ENCODE results near the gene NSG1.

Gene NSG1

DNA sequence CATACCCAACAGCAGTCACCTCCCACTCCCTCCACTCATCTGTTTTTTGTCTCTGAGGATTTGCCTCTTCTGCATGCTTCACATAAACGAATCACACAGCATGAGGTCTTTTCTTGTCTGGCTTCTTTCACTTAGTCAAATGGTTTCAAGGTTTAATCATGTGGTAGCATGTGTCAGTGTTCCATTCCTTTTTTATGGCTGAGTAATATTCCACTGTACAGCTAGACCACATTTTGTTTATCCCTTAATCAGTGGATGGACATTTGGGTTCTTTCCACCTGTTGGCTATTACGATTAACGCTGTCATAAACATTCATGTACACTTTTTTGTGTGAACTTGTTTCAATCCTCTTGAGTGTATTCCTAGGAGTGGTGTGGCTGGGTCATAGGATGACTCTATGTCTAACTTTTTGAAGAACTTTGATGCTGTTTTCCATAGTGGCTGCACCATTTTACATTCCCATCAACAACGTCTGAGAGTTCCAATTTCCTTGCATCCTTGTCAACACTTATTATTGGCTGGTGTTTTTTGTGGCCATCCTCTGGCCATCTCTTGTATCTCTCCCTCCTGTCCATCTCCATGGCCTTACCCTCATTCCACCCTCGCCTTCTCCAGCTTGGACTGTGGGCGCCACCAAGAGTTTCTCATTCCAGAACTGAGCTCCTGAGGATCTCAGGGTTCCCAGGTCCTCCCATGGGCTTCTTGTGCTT, 12.4 kb upstream of the NSG1 start:
- DNase-seq: no peak

DNA sequence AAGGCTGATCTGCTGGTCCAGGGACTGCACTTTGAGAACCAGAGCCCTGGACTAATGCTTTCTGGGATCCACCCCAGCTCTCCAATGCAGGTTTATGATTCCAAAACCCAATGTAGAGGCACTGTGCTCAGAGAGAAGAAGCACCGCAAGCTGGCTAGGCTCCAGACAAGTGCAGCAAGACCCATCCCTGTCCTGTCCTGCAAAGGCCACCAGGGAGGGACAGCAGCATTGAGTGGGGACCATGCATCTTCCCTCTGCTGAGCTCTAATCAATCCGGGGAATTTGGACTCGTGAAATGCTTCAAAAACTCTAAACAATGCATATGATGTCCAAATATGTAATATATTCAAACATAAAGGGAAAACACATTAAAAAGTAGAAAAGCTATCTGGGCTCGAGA, 10.8 kb upstream of the NSG1 start:
- no peak for DNase-seq

DNA sequence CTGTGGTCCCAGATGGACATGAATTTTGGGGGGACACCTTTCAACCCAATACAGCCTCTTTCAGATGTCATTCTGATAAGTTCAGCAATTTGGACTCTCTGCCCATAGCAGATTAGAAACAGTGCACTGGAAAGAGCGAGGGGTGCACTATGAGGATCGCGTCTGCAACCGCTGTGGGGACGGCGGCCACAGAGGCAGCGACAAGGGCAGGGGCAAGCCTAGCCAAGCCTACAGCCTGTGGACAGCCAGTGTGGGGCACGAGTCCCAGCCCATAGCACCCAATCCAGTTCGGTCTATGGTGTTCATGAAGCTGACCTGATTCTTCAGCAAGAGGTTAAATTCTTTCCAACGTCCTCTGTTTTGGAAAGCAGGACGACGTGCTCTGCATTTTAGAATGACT, 9.7 kb upstream of the NSG1 start:
- DNase-seq: no peak

DNA sequence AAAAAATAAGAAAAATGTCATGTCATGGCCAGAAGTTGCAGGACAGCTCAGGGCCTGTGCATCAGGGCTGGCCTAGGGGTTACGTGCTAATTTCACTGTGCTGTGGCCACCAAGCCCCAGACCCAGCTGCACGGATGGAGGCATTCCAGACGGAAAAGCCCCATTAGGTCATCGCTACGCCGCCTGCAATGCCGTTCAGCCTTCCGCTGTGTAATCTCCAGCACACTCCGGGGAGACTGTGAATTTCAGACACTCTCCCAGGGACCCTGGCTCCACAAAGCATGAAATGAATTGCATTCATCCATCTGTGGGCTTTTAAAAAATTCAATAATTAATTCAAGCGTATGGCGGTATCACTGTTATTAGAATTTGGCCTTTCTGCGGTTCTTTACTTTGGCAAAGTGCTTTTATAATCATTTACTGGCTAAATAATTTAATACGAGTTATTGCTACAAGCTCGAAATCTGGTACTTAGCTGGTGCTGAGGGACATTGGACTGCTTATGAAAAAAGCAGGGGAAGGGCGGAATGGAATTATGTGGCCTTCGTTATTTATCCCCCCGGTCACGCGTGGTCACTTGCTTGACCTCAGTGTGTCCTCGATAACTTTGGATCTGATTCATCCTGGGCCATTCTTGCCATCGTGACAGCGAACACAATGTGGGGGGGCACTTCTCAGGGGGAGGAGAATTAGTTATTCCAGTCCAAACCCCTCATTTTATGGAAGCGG, 9.0 kb upstream of the NSG1 start:
- DNase-seq: no peak

DNA sequence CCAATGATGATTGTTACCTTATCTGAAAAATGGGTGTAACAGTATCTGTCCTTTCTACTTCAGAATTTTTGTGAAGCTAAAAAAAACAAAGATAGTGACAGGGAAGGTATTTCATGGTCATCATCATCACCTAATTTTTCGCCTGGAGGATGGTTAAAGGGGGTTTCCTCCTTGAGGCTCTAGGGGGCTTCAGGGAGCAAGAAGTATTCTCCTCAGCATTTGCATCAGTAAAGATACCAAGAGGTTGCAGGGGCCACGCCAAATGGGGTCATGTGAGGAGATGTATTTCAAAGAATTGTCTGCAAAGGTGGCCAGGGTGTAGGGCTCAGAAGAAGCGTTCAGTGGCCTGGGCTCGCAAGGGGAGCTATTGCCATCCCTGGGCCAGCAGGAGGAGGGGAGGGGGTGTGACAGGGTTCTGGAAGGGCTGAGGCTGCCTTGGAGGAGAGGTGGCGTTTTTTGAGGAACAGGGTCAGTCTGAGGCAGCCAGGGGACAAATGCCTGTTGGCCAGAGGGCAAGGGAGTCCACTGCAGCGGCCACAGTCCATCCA, 7.3 kb upstream of the NSG1 start:
- no peak for DNase-seq

DNA sequence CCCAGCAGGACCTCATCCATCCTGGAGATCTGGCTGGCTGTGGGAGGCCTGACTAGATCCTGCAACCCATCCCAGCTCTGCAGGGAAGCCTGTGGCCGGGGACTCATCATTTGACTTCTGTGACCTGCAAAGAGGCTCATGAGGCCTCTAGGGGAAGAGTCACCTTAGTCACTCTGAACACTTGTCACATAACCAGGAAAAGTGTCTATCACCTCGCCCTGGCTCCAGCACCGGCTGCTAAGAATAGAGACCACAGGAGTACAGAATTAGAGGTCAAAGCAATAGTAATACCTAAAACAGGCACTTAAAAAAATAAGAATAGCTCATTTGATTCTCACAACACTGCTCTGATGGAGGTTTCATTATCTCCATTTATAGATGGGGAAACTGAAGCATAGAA, 3.8 kb upstream of the NSG1 start:
- no peak for DNase-seq

DNA sequence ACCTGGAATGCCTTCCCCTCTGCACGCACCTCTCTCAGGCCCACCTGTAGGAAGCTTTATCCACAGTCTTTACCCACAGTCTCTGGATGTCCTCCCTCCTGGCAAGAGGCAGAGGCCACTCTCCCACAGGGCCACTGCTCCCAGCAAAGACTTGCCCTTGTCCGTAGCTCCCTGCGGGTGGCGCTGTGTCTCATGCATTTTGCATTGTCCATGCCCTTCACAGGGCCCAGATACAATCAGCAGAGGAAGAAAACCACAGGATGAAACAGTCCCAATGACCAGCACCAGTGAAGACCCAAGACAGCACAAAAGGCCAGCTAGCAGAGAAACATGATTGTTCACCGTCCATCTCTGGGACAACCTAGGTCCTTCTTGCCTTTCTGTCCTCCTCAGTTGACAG, 2.1 kb upstream of the NSG1 start:
- no peak for DNase-seq

DNA sequence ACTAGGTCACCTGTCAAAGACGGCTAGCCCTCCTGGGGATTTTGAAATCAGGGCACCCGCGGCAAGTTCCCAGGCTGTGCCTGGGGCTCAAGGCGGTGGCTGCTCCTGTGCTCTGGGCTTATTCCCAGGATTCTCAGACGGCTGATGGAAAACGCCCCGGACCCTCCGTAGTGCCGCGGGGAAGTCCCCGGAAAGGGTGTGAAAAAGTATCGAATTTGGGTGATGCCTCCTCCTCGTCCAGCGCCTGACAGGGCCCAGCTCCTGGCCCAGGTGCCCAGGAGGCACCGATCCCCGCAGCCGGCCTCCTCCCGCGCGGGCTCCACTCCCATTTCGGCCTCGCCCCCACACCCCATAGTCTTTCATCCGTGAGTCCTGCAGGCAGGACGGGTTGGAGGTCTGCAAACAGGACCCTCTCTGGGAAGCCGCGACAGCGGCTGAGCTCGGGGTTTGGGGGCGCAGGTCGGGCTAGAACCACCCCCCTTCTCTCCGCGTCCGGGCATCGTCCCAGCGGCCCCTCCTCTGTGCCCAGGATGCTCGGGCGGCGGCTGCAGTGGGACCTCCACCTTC, 1.1 kb upstream of the NSG1 start:
- DNase-seq: no peak

DNA sequence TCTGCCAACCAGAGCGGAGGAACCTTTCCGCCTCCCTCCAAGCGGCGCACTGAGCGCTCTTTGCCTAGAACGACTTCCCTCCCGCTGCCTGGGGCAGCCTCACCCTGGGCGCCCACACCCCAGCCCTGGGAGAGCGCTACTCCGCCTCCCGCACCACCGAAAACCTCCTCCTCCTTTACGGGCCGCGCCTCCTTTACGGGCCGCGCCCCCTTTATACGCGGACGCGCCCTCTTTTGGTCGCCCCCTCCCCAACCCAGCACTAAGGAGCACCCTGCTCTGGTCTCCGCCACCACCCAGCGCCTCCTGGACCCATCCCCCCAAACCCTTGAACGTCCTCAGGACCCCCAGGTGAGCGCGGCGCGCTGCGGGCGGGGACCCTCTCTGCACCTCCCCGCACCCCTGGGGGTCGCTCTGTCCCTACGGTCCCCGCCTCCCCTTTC, 586 bp upstream of the NSG1 start:
- DNase-seq: no peak

DNA sequence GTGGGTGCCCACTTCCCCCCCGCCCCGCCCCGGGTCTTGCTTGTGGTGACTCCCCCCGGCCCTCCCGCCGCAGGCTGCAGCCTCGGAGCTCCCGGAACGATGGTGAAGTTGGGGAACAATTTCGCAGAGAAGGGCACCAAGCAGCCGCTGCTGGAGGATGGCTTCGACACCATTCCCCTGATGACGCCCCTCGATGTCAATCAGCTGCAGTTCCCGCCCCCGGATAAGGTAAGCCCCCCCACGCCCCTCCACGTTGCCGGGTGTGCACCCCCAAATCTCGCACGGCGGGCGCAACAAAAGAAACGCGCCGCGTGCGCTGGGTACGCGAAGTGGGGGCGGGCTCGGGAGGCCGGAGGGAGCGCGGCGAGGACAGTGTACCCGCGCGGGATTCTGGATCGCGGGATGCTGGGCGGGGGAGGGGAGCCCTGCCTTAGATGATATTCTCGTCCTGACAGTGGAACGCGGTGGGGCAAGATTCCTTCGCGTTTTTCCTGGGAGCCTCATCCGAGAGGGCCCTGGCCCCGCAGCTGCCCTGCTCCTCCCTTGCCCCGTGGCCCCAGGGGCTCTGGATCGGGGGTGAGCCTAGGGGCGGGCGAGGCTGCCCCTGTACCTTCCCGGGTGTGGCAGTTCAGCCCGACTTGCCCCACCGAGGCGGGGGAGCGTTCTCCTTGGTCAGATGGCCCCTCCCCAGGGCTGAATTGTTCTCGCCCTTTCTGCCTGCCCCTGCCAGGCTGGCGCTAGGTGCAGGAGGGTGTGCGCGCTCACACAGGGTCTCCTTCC, 819 bp downstream of the NSG1 start:
- no peak for DNase-seq

DNA sequence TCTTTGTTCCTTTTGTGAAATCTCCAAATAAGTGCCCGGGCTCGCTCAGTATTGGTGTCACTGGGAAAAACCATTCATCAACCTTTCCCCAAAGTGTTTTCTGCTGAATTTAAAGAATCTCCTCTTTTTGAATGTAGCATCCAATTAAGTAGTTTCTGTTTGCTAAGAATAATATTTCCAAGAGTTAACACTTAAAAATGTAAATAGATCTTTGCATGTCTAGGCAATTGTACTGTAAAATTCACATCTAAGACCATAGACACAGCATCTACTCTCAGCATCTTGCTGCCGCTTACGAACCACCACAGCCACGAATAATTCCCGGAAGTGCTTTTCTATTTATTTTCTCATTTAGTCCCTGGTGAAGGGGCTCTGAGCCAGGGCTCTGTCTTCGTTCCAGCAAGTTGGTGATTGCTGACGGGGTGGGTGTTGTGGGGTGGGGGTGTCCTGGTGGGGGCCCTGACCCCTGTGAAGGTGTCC, 1.4 kb downstream of the NSG1 start:
- DNase-seq: no peak

DNA sequence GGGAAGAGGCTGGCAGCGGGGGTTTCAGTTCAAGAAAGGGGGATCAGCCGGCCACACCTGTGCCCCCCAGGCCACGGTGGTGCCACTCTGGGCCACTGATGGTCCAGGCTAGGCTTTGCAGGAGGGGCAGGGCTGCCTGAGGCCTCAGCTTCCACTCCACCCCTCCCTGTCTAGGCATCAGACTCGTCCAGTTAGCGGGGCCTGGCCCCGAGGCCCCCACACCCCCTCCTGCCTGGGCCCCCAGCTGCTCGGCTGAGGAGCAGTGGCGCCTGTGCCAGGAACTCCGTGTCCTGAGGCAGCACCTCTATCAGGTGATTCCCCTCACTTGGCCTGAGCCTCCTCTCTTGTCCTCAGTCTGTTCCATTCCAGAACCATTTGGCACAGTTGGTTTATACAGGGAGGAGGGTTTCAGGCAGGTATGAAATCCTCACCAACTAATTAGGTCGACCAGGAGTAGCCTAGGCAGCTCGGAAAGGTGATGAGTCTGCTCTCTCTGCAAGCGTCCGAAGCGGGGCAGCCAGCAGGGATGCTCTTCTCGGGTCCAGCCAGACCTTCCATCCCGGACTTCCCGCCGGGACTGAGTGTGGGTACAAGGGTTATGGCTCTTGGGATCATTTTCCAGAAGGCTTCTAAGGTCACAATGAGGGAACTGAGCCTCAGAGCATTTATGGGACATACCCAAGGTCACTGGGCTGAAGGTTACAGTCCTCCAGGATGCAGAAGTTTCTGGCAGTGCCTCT, 2.1 kb downstream of the NSG1 start:
- no peak for DNase-seq

DNA sequence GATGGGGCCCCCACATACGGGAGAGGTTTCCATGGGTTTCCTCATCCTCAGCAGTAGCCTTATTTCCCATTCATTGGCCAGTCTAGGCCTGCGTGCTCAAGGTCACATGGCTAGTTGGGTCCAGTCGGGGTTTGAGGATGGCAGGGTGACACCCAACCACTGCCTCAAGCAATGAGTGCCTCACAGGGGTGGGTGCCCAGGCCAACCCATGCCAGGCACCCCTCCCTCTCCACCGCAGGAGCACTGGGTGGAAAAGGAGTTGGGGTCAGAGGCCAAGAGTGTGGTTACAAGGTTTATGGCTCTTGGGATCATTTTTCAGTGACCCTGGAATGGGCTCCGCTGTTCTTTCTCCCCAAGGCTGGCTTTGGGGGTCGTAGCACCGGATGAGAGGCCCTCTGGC, 3.1 kb downstream of the NSG1 start:
- no peak for DNase-seq

DNA sequence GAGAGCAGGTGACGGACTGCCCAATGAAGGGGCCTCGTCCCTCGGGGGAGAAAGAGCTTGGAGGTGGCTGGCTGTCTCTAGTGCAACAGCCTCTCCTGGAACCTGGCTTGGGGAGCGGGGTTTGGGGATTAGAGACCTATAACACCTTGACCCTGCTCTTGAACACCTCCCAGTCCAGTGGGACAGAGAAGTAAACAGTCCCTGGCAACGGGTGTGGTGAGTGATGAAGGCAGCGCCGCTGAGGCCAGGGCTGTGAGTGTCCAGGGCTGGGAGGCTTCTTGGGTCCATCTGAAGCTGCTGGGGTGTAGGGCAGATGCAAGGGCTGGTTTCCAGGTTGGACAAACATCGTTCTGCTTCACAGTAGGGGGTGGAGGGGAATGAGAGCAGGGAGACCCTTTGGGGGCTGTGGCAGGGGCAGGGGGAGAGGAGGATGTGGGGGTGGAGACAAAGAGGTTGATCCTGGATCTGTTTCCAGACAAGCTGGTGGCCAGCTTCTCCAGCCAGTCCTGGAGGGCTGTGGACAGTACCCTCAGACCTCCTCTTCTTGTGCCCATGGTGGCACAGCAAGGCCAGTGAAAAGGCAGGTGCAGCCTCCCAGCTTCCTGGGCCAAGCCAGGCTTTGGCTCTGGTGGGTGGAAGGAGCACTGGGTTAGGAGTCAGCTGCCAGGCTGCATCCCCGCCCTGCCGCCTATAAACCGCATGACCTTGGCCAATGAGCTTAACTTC, 3.8 kb downstream of the NSG1 start:
- DNase-seq: no peak

DNA sequence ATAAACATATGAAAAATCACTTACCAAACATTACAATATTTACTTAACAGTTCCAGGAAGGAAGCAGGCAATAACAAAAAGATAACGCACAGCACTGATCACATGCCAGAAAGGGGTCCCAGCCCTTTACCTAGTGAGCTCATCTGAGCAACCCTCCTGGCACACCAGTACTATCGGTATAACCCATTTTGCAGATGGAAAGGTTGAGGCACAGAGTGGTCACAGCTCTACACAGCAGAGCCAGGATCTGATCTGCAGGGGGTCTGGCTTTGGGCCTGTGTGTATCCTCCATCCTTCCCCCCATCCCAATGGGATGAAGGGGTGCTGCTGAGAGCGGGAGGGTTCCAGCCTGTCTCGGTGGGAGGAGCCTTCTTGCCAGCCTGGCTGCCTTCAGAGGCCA, 5.0 kb downstream of the NSG1 start:
- DNase-seq: no peak

DNA sequence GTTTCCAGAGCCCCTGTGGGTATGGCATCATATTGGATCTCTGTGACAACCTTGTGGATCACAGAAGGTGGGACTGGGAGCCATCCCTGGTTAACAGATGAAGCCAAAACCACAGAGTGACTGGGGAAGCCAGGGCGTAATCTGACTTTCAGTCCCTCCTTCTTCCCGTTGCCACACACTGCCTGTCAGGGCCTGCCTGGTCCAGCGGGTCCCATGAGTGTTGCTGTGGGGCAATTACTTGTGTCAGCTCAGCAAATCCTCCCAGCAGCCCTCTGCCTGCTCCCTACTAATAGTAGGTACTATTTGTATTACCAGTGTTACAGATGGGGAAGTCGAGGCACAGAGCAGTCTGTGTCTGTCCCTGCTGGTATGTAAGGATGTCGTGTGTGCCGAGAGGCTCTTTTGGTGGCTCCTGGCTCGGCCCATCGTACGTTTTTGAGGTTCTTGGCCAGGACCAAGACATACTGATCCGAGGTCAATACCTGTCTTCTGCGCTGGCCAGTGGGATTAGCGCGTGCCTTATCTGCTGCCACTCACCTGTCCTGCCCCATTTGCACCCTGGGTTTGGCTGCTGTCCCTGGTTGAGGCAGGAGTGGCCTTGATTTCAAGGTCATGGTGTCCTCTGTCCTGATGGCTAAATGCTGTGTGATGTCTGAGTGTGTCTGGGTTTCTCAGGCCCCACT, 5.7 kb downstream of the NSG1 start:
- DNase-seq: no peak

DNA sequence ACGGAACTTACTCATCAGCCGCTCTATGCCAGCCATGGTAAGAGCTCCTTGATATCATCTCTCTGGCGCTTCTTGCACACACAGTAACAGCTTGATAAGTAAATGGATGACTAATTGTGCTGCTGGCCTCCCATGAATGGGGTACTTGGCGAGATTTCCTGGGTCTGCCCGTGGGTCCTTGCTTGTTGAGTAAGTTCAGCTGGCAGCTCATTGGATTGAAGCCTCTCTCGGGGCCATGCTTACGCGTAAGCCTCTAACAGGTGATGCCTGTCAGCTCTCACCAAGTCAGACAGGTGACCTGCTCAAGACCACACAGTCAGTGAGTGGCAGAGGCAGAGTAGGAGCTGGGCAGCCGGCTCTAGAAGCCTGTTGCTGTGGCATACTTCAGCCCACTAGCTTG, 7.7 kb downstream of the NSG1 start:
- DNase-seq: no peak

DNA sequence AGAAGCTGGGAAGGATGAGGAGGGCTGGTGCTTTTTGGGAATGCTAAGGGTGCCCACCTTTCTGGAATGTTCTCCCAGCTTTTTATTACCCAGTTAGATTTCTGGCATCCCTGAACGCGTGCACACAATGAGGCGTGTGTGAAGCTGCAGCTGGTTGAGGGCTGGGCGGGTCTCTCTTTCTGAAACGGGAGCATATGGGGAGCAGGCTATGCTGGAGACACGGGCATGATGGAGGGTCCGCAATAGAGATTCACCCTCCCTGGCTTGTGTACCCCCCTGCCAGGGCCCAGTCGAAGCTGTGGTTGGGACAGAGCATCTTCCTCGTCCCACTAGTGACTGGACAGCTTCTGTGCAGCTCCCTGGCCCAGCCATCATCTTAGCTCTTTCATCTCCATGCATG, 8.5 kb downstream of the NSG1 start:
- no peak for DNase-seq

DNA sequence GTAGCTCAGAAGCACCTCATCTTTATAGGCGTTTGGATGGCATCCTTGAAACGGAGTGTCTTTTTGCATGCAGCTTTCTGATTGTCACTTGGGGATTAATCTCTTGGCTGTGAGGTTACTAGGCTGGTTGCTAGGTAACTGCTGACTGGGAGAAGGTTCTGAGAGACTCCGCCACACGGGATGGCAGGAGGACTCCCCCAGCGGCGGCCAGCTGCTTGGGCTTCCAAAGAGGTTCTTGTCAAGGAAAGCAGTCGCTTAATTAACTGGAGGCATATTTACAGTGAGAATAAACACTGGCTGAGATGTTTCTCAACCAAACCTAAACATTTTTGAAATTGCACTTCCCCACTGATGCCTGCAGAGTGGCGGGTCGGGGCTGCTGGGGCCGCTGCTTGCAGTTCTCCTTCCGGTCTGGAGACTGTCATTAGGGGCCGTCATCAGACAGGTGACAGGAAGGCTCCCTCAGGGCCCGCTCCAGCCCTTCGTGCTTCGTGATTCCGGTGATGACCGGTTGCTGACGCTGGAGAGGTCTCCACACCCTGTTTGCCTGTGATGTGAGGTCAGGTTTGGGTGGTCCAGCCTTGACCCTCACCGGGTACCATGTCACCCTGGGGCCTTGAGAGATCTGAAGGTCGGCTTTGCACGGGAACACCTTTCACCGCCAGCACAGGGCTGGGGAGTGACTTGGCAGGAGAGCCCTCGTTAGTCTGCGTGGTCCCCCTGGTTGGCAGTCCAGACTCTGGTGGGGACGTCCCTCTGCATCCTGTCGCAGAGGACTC, 9.1 kb downstream of the NSG1 start:
- DNase-seq: no peak

Data from activated CD4-positive, alpha-beta T cell treated with anti-CD3 and anti-CD28 coated beads for 1 hour (primary cell).